ENCODE data around the gene PHF21A.

- TF ChIP-seq FOXK2 (IDR thresholded peaks at IDR 0.05) (no peak), JUND (IDR thresholded peaks at IDR 0.05; ENCODE audit: low read depth, low read length) (no peak), MYC (IDR thresholded peaks at IDR 0.05; ENCODE audit: insufficient read depth, insufficient read length, insufficient replicate concordance, low read length, severe bottlenecking) (no peak), YY1 (IDR thresholded peaks at IDR 0.05; ENCODE audit: low read depth, low read length) (no peak)
- TF ChIP-seq, protein P1, sequence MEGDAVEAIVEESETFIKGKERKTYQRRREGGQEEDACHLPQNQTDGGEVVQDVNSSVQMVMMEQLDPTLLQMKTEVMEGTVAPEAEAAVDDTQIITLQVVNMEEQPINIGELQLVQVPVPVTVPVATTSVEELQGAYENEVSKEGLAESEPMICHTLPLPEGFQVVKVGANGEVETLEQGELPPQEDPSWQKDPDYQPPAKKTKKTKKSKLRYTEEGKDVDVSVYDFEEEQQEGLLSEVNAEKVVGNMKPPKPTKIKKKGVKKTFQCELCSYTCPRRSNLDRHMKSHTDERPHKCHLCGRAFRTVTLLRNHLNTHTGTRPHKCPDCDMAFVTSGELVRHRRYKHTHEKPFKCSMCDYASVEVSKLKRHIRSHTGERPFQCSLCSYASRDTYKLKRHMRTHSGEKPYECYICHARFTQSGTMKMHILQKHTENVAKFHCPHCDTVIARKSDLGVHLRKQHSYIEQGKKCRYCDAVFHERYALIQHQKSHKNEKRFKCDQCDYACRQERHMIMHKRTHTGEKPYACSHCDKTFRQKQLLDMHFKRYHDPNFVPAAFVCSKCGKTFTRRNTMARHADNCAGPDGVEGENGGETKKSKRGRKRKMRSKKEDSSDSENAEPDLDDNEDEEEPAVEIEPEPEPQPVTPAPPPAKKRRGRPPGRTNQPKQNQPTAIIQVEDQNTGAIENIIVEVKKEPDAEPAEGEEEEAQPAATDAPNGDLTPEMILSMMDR (IDR thresholded peaks at IDR 0.05 in 2 of 3, conservative IDR thresholded peaks at IDR 0.05 in 1 of 3; ENCODE audit: control insufficient read depth in 2 of 3, extremely low read depth in 1 of 3, insufficient read depth in 1 of 3, low read depth in 3 of 3, low read length in 3 of 3) = no peak
- TF ChIP-seq, protein P2, sequence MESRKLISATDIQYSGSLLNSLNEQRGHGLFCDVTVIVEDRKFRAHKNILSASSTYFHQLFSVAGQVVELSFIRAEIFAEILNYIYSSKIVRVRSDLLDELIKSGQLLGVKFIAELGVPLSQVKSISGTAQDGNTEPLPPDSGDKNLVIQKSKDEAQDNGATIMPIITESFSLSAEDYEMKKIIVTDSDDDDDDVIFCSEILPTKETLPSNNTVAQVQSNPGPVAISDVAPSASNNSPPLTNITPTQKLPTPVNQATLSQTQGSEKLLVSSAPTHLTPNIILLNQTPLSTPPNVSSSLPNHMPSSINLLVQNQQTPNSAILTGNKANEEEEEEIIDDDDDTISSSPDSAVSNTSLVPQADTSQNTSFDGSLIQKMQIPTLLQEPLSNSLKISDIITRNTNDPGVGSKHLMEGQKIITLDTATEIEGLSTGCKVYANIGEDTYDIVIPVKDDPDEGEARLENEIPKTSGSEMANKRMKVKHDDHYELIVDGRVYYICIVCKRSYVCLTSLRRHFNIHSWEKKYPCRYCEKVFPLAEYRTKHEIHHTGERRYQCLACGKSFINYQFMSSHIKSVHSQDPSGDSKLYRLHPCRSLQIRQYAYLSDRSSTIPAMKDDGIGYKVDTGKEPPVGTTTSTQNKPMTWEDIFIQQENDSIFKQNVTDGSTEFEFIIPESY (IDR thresholded peaks at IDR 0.05) = no peak
Observed at GRCh38 chr11:45941285-45941684, 180.0 kb downstream of the PHF21A start.

All from GM12878 (cell line).